Endothelial cell of umbilical vein (primary cell): ENCODE measurements around the gene RPP38. TPM values are rescaled to one million over a fixed set of nuclear protein-coding genes. Genes with fewer than 3 reads are reported as not detected.

Experiments used
- BruUV-seq: library from RNA; stranded (reverse); fragments of 400-500 nt; replicated peaks from 2 replicates; lab custom pipeline; 2021; lab: Mats Ljungman, UMichigan
- CTCF ChIA-PET: fragments of 300-600, 350-600 bp; sonication (Branson Sonifier 250); formaldehyde crosslinking; loops from one replicate; lab custom pipeline; 2021; ENCODE audit warnings: antibody characterized with exemption, inconsistent platforms; lab: Charles Lee
- POLR2A ChIA-PET: fragments of 300-600, 350-600 bp; sonication (Branson Sonifier 250); formaldehyde crosslinking; loops from one replicate; lab custom pipeline; 2021; ENCODE audit warnings: antibody characterized with exemption, inconsistent platforms; lab: Charles Lee
- DNase-seq: peaks from one replicate; pipeline ENCODE4 v3.0.0-alpha.2; 2011; ENCODE audit warnings: low read depth, low spot score
- FAIRE-seq: peaks from 2 replicates; lab custom pipeline; 2011; peaks lifted over from hg19 to GRCh38; lab: Jason Lieb, UNC
- H2AFZ ChIP-seq: 2 replicates; pipeline ENCODE4 v1.6.0; 2012; ENCODE audit warnings: low read depth, low read length, control low read depth, inconsistent platforms
- H3K27ac ChIP-seq: 2 replicates; pipeline ENCODE4 v1.5.1; 2011; ENCODE audit warnings: low read depth, mild to moderate bottlenecking, control low read depth, low read length, moderate library complexity; ENCODE audit not compliant: insufficient read depth
- H3K27me3 ChIP-seq, 2 experiments: 2 replicates each; pipeline versions ENCODE4 v1.6.0 to v1.6.1; 2011; ENCODE audit warnings: low read length in 2 of 2, mixed read lengths in 1 of 2; ENCODE audit not compliant: control insufficient read depth in 2 of 2, insufficient read depth in 2 of 2
- H3K36me3 ChIP-seq, 2 experiments: 2 replicates in 1 of 2; 3 replicates in 1 of 2; pipeline ENCODE4 v1.5.1; 2011; ENCODE audit warnings: low read length in 2 of 2, mild to moderate bottlenecking in 1 of 2, moderate library complexity in 1 of 2; ENCODE audit not compliant: control insufficient read depth in 2 of 2, insufficient read depth in 2 of 2; ENCODE audit errors: extremely low read depth in 1 of 2
- H3K4me1 ChIP-seq: 3 replicates; pipeline ENCODE4 v1.5.1; 2011; ENCODE audit warnings: mild to moderate bottlenecking, low read length; ENCODE audit not compliant: control insufficient read depth, insufficient read depth; ENCODE audit errors: extremely low read depth
- H3K4me2 ChIP-seq: 2 replicates; pipeline ENCODE4 v1.6.1; 2011; ENCODE audit warnings: low read length, control low read depth, mixed read lengths; ENCODE audit not compliant: insufficient read depth
- H3K4me3 ChIP-seq, 3 experiments: fragments of 200-600 bp in 1 of 3; sonication (generic), shearing (Covaris generic) in 1 of 3; replicated peaks in 1 of 3; 2 replicates each; pipeline ENCODE4 v1.5.1; 2011 to 2016; ENCODE audit warnings: control low read depth in 3 of 3, low read length in 3 of 3, mild to moderate bottlenecking in 2 of 3, inconsistent platforms in 1 of 3, low read depth in 1 of 3, moderate library complexity in 1 of 3; ENCODE audit not compliant: insufficient read depth in 1 of 3
- H3K79me2 ChIP-seq: 2 replicates; pipeline ENCODE4 v1.6.0; 2012; ENCODE audit warnings: low read length, inconsistent platforms; ENCODE audit not compliant: control insufficient read depth, insufficient read depth
- H3K9ac ChIP-seq: replicated peaks from 2 replicates; pipeline ENCODE3; 2011; ENCODE audit warnings: low read length, control low read depth; ENCODE audit not compliant: insufficient read depth; ENCODE audit errors: extremely low read depth
- H3K9me1 ChIP-seq: replicated peaks from 3 replicates; pipeline ENCODE4 v1.6.0; 2011; ENCODE audit warnings: mild to moderate bottlenecking, low read length; ENCODE audit not compliant: control insufficient read depth, insufficient read depth; ENCODE audit errors: extremely low read depth
- H3K9me3 ChIP-seq: replicated peaks from 2 replicates; pipeline ENCODE4 v1.5.1; 2012; ENCODE audit warnings: low read length, inconsistent platforms; ENCODE audit not compliant: control insufficient read depth, insufficient read depth
- H4K20me1 ChIP-seq: replicated peaks from 2 replicates; pipeline ENCODE3; 2011; ENCODE audit warnings: mild to moderate bottlenecking, low read length; ENCODE audit not compliant: control insufficient read depth, insufficient read depth; ENCODE audit errors: extremely low read depth
- EZH2 ChIP-seq: IDR thresholded peaks from 2 replicates; pipeline ENCODE4 v1.6.1; 2012; ENCODE audit warnings: borderline replicate concordance, low read depth, mild to moderate bottlenecking, moderate library complexity, low read length, inconsistent platforms; ENCODE audit not compliant: severe bottlenecking
- FOS ChIP-seq: IDR thresholded peaks from 2 replicates; pipeline ENCODE4 v1.6.1; 2011; ENCODE audit warnings: mild to moderate bottlenecking, low read length, moderate library complexity, borderline replicate concordance; ENCODE audit not compliant: insufficient read depth
- GATA2 ChIP-seq: IDR thresholded peaks from 2 replicates; pipeline ENCODE4 v1.7.0; 2011; ENCODE audit warnings: low read depth, mild to moderate bottlenecking, moderate library complexity, mixed read lengths, low read length; ENCODE audit not compliant: insufficient read length, insufficient read depth
- JUN ChIP-seq: IDR thresholded peaks from 2 replicates; pipeline ENCODE4 v1.6.1; 2011; ENCODE audit warnings: borderline replicate concordance, low read depth; ENCODE audit not compliant: insufficient read length, insufficient read depth
- MYC ChIP-seq: IDR thresholded peaks from one replicate; pipeline ENCODE4 v1.6.1; 2011; ENCODE audit warnings: mild to moderate bottlenecking, low read depth, low read length
- POLR2A ChIP-seq: IDR thresholded peaks from 2 replicates; pipeline ENCODE4 v1.6.1; 2012; ENCODE audit warnings: low read depth, mild to moderate bottlenecking, control low read depth, low read length
- POLR2AphosphoS5 ChIP-seq: IDR thresholded peaks from 2 replicates; pipeline ENCODE4 v1.6.1; 2012; ENCODE audit warnings: low read depth, mild to moderate bottlenecking, control low read depth, low read length, moderate library complexity; ENCODE audit not compliant: insufficient read depth
- dilution Hi-C: fragments of 300-500 bp; cut with MboI; formaldehyde crosslinking; loops from one replicate; pipeline ENCODE4 v1.15.0; 2019; ENCODE audit warnings: low sequenced_read_pairs; ENCODE audit not compliant: extremely low pct_ligation_motif_present
- intact Hi-C: fragments of 100-400 bp; cut with micrococcal nuclease; formaldehyde crosslinking; loops from one replicate; pipeline ENCODE4 v1.10.0; 2022
- polyA plus RNA-seq, 4 experiments: library from polyadenylated mRNA; depleted of rRNA in 3 of 4; stranded (reverse) in 3 of 4; unstranded in 1 of 4; fragments of >200 nt; gene quantifications; 2 replicates each; pipeline versions ENCODE4 v1.2.1 to v1.2.3, GENCODE V29; 2011 to 2012; ENCODE audit warnings: missing spikeins in 1 of 4
- total RNA-seq: library from RNA; stranded (reverse); gene quantifications from 2 replicates; pipeline ENCODE4 v1.2.3, GENCODE V29; 2021
- TF ChIP-seq, protein P1 (sequence below): IDR thresholded peaks from 2 replicates; pipeline ENCODE4 v1.6.1; 2011; ENCODE audit not compliant: insufficient read depth, insufficient read length
- TF ChIP-seq, protein P2 (sequence below), 2 donors: IDR thresholded peaks; 1 replicate in 1 of 2; 2 replicates in 1 of 2; pipeline ENCODE4 v1.5.1; 2011; ENCODE audit warnings: low read length in 2 of 2, mild to moderate bottlenecking in 2 of 2, moderate library complexity in 2 of 2, control low read depth in 1 of 2, inconsistent platforms in 1 of 2, low read depth in 1 of 2; ENCODE audit not compliant: insufficient read depth in 1 of 2; ENCODE audit errors: extremely low read depth in 1 of 2

The RPP38 gene
- total and polyA plus RNA-seq, 2 donors (not counting 3 experiments of a cell fraction or from before 2014, with no cell fraction given): 9.0 to 10.6 TPM

DNA sequence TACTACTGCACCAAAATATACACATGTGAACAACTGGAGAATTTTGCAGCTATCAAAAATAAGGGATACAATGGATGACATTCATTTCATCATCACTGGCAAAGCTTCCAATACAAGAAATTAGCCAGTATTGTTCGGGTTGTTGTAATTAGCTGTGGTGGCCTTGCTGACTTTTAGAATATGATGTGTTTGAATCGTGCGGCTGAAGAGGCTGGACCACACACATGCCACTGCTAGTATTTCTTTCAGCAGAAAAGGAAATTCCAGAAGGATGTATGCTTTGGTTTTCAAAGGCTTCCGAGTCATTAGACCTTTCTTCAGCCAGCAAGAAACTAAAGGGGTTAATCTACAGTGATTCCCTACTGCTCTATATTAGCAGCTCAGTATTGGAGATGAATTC is 16.6 kb downstream of the RPP38 start:
- Histone ChIP-seq H3K9me1 (no peaks in the 10 kb centered on the region), H3K4me2 (no peak overlapping the region), H3K9ac (no peak overlapping the region), H3K27me3 (no peaks in the 10 kb centered on the region), H3K9me3 (no peaks in the 10 kb centered on the region), H3K27ac (no peak overlapping the region), H3K79me2 (peaks cover 20% of the 10 kb centered on the region), H3K4me3 (no peak overlapping the region), H4K20me1 (peaks cover 8% of the 10 kb centered on the region), H3K4me1 (no peaks in the 10 kb centered on the region), H3K36me3 (peaks cover 13 to 23% of the 10 kb centered on the region in 2 experiments), H2AFZ (no peak overlapping the region)
- ChIA-PET POLR2A (no interaction called here), CTCF (interaction anchor here (0.7 to 2.1 kb wide), 2 partner anchors 7 to 1692 kb away, joined by 3 to 5 read pairs; no protein-coding TSS in a partner anchor)
- BruUV-seq: no TSS peak
- dilution Hi-C loops (no loop called here), intact Hi-C loops (no loop called here)
- FAIRE-seq: no peak
- no peak for TF ChIP-seq POLR2A
- no peak for DNase-seq

GRCh38 chr10:15116225-15116624 is 19.1 kb downstream of the RPP38 start:
- FAIRE-seq (no peak), DNase-seq (no peak)
- TF ChIP-seq POLR2AphosphoS5 (no peak), FOS (no peak), POLR2A (no peak), MYC (no peak), EZH2 (no peak), GATA2 (no peak), JUN (no peak)
- TF ChIP-seq, protein P1, sequence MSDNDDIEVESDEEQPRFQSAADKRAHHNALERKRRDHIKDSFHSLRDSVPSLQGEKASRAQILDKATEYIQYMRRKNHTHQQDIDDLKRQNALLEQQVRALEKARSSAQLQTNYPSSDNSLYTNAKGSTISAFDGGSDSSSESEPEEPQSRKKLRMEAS: no peak
- TF ChIP-seq, protein P2, sequence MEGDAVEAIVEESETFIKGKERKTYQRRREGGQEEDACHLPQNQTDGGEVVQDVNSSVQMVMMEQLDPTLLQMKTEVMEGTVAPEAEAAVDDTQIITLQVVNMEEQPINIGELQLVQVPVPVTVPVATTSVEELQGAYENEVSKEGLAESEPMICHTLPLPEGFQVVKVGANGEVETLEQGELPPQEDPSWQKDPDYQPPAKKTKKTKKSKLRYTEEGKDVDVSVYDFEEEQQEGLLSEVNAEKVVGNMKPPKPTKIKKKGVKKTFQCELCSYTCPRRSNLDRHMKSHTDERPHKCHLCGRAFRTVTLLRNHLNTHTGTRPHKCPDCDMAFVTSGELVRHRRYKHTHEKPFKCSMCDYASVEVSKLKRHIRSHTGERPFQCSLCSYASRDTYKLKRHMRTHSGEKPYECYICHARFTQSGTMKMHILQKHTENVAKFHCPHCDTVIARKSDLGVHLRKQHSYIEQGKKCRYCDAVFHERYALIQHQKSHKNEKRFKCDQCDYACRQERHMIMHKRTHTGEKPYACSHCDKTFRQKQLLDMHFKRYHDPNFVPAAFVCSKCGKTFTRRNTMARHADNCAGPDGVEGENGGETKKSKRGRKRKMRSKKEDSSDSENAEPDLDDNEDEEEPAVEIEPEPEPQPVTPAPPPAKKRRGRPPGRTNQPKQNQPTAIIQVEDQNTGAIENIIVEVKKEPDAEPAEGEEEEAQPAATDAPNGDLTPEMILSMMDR (IDR thresholded peaks at IDR 0.05; ENCODE audit: extremely low read depth in 1 of 2, insufficient read depth in 1 of 2, low read depth in 1 of 2, low read length in 2 of 2): no peak
- Histone ChIP-seq H3K36me3 (peaks cover 15 to 29% of the 10 kb centered on the region in 2 experiments), H3K79me2 (peaks cover 25% of the 10 kb centered on the region), H3K9me3 (no peaks in the 10 kb centered on the region), H3K4me1 (no peaks in the 10 kb centered on the region), H3K27me3 (no peaks in the 10 kb centered on the region), H2AFZ (no peak overlapping the region), H3K27ac (no peak overlapping the region), H3K4me3 (no peak overlapping the region), H4K20me1 (peaks cover 8% of the 10 kb centered on the region), H3K4me2 (no peak overlapping the region), H3K9me1 (no peaks in the 10 kb centered on the region), H3K9ac (no peak overlapping the region)
- ChIA-PET POLR2A (no interaction called here), CTCF (no interaction called here)
- dilution Hi-C loops: no loop called here
- intact Hi-C loops: no loop called here
- BruUV-seq: no TSS peak
